PC-3 (cell line): ENCODE data around the gene HAUS1. TPM values are rescaled to one million over a fixed set of nuclear protein-coding genes. Genes with fewer than 3 reads are reported as not detected.

Experiments used
- ATAC-seq: fragments of 200-7000 bp; cut with Tn5 transposase; 2 replicates; pipeline ENCODE4 v1.9.1; 2020; ENCODE audit warnings: mild to moderate bottlenecking, moderate library complexity
- Bru-seq: library from RNA; stranded (reverse); fragments of 400-500 nt; gene quantifications from one replicate; lab custom pipeline; 2021; lab: Mats Ljungman, UMichigan
- BruChase-seq, 2 experiments: library from RNA; stranded (reverse); fragments of 400-500 nt; gene quantifications; one replicate each; lab custom pipeline; 2021; lab: Mats Ljungman, UMichigan
- BruUV-seq: library from RNA; stranded (reverse); fragments of 400-500 nt; replicated peaks from 2 replicates; lab custom pipeline; 2021; lab: Mats Ljungman, UMichigan
- CTCF ChIA-PET: fragments of 300-600 bp; sonication (Branson Sonifier 250); formaldehyde crosslinking; loops from one replicate; lab custom pipeline; 2022; ENCODE audit warnings: antibody characterized with exemption; lab: Charles Lee
- POLR2A ChIA-PET: fragments of 300-600 bp; sonication (Branson Sonifier 250); formaldehyde crosslinking; loops from one replicate; lab custom pipeline; 2022; ENCODE audit warnings: antibody characterized with exemption; ENCODE audit not compliant: unreplicated experiment; lab: Charles Lee
- DNase-seq: peaks from one replicate; pipeline ENCODE4 v3.0.0-alpha.2; 2015
- H2AFZ ChIP-seq: fragments of 300-600 bp; sonication (generic); 2 replicates; pipeline ENCODE4 v1.6.0; 2016; ENCODE audit warnings: antibody characterized with exemption, low read length
- H3F3A ChIP-seq: fragments of 300-600 bp; sonication (generic); one replicate; pipeline ENCODE4 v1.6.0; 2017; ENCODE audit warnings: antibody characterized with exemption, low read length, control low read depth, mild to moderate bottlenecking; ENCODE audit not compliant: unreplicated experiment
- H3K27ac ChIP-seq: fragments of 300-600 bp; sonication (generic); 2 replicates; pipeline ENCODE4 v1.5.1; 2016; ENCODE audit warnings: mild to moderate bottlenecking, low read length
- H3K27me3 ChIP-seq: fragments of 300-600 bp; sonication (generic); 2 replicates; pipeline ENCODE4 v1.6.1; 2016; ENCODE audit warnings: low read length, mixed read lengths
- H3K36me3 ChIP-seq: fragments of 300-600 bp; sonication (generic); 2 replicates; pipeline ENCODE4 v1.6.1; 2016; ENCODE audit warnings: low read depth, mixed run types, low read length, mixed read lengths
- H3K4me1 ChIP-seq: fragments of 300-600 bp; sonication (generic); 2 replicates; pipeline ENCODE4 v1.5.1; 2016; ENCODE audit warnings: low read length; ENCODE audit not compliant: insufficient read depth
- H3K4me2 ChIP-seq: fragments of 300-600 bp; sonication (generic); 2 replicates; pipeline ENCODE4 v1.6.0; 2016; ENCODE audit warnings: low read length
- H3K4me3 ChIP-seq: fragments of 300-600 bp; sonication (generic); 2 replicates; pipeline ENCODE4 v1.5.1; 2016; ENCODE audit warnings: mild to moderate bottlenecking, low read length, mixed read lengths
- H3K79me2 ChIP-seq: fragments of 300-600 bp; sonication (generic); 2 replicates; pipeline ENCODE4 v1.6.1; 2017; ENCODE audit warnings: low read length, mixed read lengths
- H3K9ac ChIP-seq: fragments of 300-600 bp; sonication (generic); 2 replicates; pipeline ENCODE4 v1.6.0; 2016; ENCODE audit warnings: mild to moderate bottlenecking, low read length
- H3K9me2 ChIP-seq: fragments of 300-600 bp; sonication (generic); replicated peaks from 2 replicates; pipeline ENCODE4 v1.6.1; 2016; ENCODE audit warnings: mixed run types, low read length, mixed read lengths
- H3K9me3 ChIP-seq: fragments of 300-600 bp; sonication (generic); 2 replicates; pipeline ENCODE4 v1.6.1; 2016; ENCODE audit warnings: low read length, mixed read lengths
- H4K20me1 ChIP-seq: fragments of 300-600 bp; sonication (generic); 2 replicates; pipeline ENCODE4 v1.6.1; 2016; ENCODE audit warnings: low read length, mixed read lengths
- EZH2 ChIP-seq: fragments of 300-600 bp; sonication (generic); IDR thresholded peaks from one replicate; pipeline ENCODE4 v1.6.1; 2017; ENCODE audit warnings: antibody characterized with exemption, mild to moderate bottlenecking, low read length; ENCODE audit not compliant: unreplicated experiment
- EZH2phosphoT487 ChIP-seq: fragments of 300-600 bp; sonication (generic); IDR thresholded peaks from 2 replicates; pipeline ENCODE4 v1.6.1; 2018; ENCODE audit warnings: mild to moderate bottlenecking, antibody characterized with exemption, low read length, borderline replicate concordance
- intact Hi-C: fragments of 100-400 bp; cut with micrococcal nuclease; formaldehyde crosslinking; loops from 2 replicates; pipeline ENCODE4 v1.9.0; 2023
- long read RNA-seq: library from polyadenylated mRNA; unstranded; transcript quantifications from one replicate; pipeline ENCODE4 v2.0.0, GENCODE V29; 2021; ENCODE audit not compliant: unreplicated experiment
- total RNA-seq: library from RNA; depleted of rRNA; stranded (reverse); fragments of >200 nt; gene quantifications from 2 replicates; pipeline ENCODE4 v1.2.3, GENCODE V29; 2014; rRNA removed
- TF ChIP-seq, protein P1 (sequence below): fragments of 300-600 bp; sonication (generic); conservative IDR thresholded peaks from 2 replicates; pipeline ENCODE4 v1.5.1; 2017; ENCODE audit warnings: antibody characterized with exemption, low read depth, mild to moderate bottlenecking, low read length

The HAUS1 gene, protein sequence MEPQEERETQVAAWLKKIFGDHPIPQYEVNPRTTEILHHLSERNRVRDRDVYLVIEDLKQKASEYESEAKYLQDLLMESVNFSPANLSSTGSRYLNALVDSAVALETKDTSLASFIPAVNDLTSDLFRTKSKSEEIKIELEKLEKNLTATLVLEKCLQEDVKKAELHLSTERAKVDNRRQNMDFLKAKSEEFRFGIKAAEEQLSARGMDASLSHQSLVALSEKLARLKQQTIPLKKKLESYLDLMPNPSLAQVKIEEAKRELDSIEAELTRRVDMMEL
- 10.9 and 17.7 TPM in 2 replicates for total RNA-seq
- percentile 54 among the genes with signal in this experiment for Bru-seq, nascent RNA
- BruChase-seq, experiment 1, labeled RNA remaining after a 6-hour chase: percentile 54 among the genes with signal in this experiment
- BruChase-seq, experiment 2, labeled RNA remaining after a 2-hour chase: percentile 51 among the genes with signal in this experiment
- long read RNA-seq, transcript HAUS1-201 (9 exons, 1,125 nt): major isoform, 9 of 18 reads
- long read RNA-seq, partial matches to known transcripts: 7 of 18 reads
- long read RNA-seq, other reads (novel, unspliced or antisense): 2 of 18 reads

DNA sequence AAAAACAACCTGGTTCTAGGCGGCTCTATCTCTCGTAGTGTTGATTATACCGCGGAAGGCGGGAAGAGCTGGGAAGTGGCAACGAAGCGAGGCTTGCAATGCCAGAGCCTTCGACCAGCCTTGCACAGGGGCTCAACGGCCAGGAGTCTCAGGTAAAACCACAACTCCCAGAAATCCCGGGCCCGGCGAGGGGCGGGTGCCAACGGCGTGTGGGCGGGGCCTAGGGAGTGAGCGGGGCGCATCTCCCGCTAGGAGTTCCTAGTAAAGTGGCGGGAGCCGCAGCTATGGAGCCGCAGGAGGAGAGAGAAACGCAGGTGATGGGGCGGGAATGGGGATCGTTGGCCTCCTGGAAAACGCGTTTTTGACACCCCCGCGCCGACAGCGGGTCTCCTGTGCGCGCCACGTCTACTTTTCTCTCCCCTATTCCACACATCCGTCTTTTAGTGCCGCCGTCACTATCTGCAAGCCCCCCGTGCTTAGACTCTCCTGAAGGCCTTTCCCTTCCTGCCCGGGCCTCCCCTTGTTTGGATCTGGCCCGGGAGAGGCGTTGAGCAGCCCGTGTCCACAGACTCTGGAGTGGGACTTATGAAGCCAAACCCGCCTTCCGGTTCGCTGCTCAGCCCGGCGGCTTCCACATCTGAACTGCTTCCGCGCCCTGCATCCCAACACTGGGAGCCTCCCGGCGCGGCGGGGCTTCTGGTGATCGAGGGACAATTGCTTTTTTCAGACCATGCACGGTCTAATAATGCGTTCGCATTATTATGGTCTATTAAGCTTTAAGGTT is at the start of gene HAUS1:
Gene HAUS1 (plus strand): TSS at position 258 of the 784 bp plus-strand sequence. CDS start 27 bp downstream, at position 285.
- ChIA-PET POLR2A (no interaction called here), CTCF (no interaction called here)
- H3K9me2 ChIP-seq: no peaks in the 10 kb centered on the region
- H3F3A ChIP-seq: no peaks in the 10 kb centered on the region
- DNase-seq (peak; percentile 77), ATAC-seq (peak; percentile 99)
- peak within 1 kb of the TSS; percentile 86 for H2AFZ ChIP-seq
- no peaks in the 10 kb centered on the region for H3K4me1 ChIP-seq
- peak within 1 kb of the TSS; percentile 72 for H3K9ac ChIP-seq
- no peaks in the 10 kb centered on the region for H3K27me3 ChIP-seq
- TSS peak; percentile 61 for BruUV-seq
- intact Hi-C loops: no loop called here
- no peaks in the 10 kb centered on the region for H3K9me3 ChIP-seq
- H3K79me2 ChIP-seq: peaks cover 5% of the 10 kb centered on the region; the same call in 1 of the 2 replicates
- H3K27ac ChIP-seq: peak within 1 kb of the TSS; percentile 20; the same call in 1 of the 2 replicates
- H4K20me1 ChIP-seq: no peaks in the 10 kb centered on the region
- TF ChIP-seq EZH2phosphoT487: no peak
- no peak for TF ChIP-seq EZH2
- TF ChIP-seq, protein P1, sequence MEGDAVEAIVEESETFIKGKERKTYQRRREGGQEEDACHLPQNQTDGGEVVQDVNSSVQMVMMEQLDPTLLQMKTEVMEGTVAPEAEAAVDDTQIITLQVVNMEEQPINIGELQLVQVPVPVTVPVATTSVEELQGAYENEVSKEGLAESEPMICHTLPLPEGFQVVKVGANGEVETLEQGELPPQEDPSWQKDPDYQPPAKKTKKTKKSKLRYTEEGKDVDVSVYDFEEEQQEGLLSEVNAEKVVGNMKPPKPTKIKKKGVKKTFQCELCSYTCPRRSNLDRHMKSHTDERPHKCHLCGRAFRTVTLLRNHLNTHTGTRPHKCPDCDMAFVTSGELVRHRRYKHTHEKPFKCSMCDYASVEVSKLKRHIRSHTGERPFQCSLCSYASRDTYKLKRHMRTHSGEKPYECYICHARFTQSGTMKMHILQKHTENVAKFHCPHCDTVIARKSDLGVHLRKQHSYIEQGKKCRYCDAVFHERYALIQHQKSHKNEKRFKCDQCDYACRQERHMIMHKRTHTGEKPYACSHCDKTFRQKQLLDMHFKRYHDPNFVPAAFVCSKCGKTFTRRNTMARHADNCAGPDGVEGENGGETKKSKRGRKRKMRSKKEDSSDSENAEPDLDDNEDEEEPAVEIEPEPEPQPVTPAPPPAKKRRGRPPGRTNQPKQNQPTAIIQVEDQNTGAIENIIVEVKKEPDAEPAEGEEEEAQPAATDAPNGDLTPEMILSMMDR: no peak
- peak within 1 kb of the TSS; percentile 78 for H3K4me3 ChIP-seq
- peak within 1 kb of the TSS; percentile 95 for H3K4me2 ChIP-seq
- no peaks in the 10 kb centered on the region for H3K36me3 ChIP-seq

DNA sequence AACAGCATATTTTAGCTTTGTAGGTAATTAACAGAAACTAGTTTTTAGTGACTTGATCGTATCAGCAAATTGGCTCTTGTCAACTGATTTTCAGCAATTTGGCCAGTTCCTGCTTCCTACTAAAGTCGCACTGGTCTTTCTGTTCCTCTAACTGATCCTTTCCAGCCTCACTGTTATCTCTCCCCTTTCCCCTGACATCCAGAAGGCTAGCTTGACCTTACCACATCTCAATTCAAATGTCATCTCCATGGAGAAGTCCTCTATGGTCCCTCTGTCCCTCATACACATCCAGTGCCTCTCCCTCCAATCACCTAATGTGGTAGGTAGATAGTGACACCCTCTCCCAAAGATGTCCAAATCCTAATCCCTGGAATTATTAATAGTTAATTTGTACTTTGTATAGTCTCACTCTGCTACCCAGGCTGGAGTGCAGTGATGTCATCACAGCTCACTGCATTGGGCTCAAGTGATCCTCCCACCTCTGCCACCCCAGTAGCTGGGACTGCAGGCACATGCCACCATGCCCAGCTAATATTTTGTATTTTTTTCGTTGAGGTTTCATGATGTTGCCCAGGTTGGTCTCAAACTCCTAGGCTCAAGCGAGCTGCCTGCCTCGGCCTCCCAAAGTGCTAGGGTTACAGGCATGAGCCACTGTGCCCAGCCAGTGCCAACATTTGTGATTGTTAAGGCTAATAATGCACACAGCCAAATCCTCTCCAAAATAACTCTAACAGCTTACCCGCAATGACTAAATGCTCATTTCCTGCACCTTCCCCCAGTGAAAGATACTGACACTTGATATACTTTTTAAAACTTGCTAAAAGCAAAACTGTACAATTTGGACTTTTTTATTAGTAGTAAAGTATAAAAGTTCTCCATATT is 49.0 kb upstream of the HAUS1 start:
- POLR2A ChIA-PET: no interaction called here
- TF ChIP-seq, protein P1: no peak
- TF ChIP-seq EZH2phosphoT487 (no peak), EZH2 (no peak)

More for the DNA sequence above, 49.0 kb upstream of the HAUS1 start:
- H3K36me3 ChIP-seq: no peaks in the 10 kb centered on the region
- H4K20me1 ChIP-seq: no peaks in the 10 kb centered on the region
- H3K9me2 ChIP-seq: no peaks in the 10 kb centered on the region
- CTCF ChIA-PET: no interaction called here
- intact Hi-C loops: no loop called here
- no peaks in the 10 kb centered on the region for H3K27me3 ChIP-seq
- BruUV-seq: no TSS peak
- no peak for DNase-seq
- H3K79me2 ChIP-seq: no peaks in the 10 kb centered on the region
- no peaks in the 10 kb centered on the region for H3K9me3 ChIP-seq
- no peak overlapping the region for H3K4me2 ChIP-seq
- H3K4me3 ChIP-seq: no peak overlapping the region
- H3F3A ChIP-seq: no peaks in the 10 kb centered on the region
- no peak overlapping the region for H3K9ac ChIP-seq
- ATAC-seq: no peak
- no peak overlapping the region for H3K27ac ChIP-seq
- H2AFZ ChIP-seq: no peak overlapping the region
- H3K4me1 ChIP-seq: peaks cover 5% of the 10 kb centered on the region; the same call in 1 of the 2 replicates
